Right lobe of liver (tissue), 6 donors: Measurements from ENCODE around the gene CIDEB. TPM values are rescaled to one million over a fixed set of nuclear protein-coding genes. Genes with fewer than 3 reads are reported as not detected.
A peak's percentile ranks its signal among the peaks of the same experiment; 100 is the strongest.

ENCODE experiments used
- ATAC-seq, 4 donors: fragments of 200-7000 bp; cut with Tn5 transposase; one replicate each; pipeline ENCODE4 v1.9.1; 2020; ENCODE audit warnings: mild to moderate bottlenecking in 4 of 4, moderate library complexity in 4 of 4
- DNase-seq, 3 donors: peaks; one replicate each; pipeline ENCODE4 v3.0.0-alpha.2; 2020
- H3K27ac ChIP-seq, 3 donors: fragments of 200-600 bp; one replicate each; pipeline ENCODE4 v1.8.0; 2022
- H3K27me3 ChIP-seq, 2 donors: fragments of 200-600 bp; one replicate each; pipeline ENCODE4 v1.8.0; 2022
- H3K36me3 ChIP-seq, 4 donors: fragments of 200-600 bp; sonication (generic) in 1 of 4; one replicate each; pipeline versions ENCODE4 v1.5.1 to v1.8.0; 2017 to 2022; ENCODE audit warnings: control low read depth in 1 of 4
- H3K4me1 ChIP-seq, 4 donors: fragments of 200-600 bp; sonication (generic) in 1 of 4; one replicate each; pipeline versions ENCODE4 v1.5.1 to v1.8.0; 2017 to 2022; ENCODE audit warnings: control low read depth in 1 of 4
- H3K4me3 ChIP-seq, 3 donors: fragments of 200-600 bp; one replicate each; pipeline ENCODE4 v1.8.0; 2022
- H3K9me3 ChIP-seq, 4 donors: fragments of 200-600 bp; sonication (generic) in 1 of 4; one replicate each; pipeline versions ENCODE4 v1.5.1 to v1.8.0; 2017 to 2022; ENCODE audit warnings: control low read depth in 1 of 4
- CTCF ChIP-seq, 4 donors: fragments of 200-600 bp in 3 of 4; fragments of 450-650 bp in 1 of 4; IDR thresholded peaks; one replicate each; pipeline versions ENCODE4 v1.5.1 to v1.8.0; 2016 to 2022; ENCODE audit warnings: antibody characterized with exemption in 4 of 4, mild to moderate bottlenecking in 2 of 4
- POLR2A ChIP-seq: fragments of 450-650 bp; IDR thresholded peaks from one replicate; pipeline ENCODE4 v1.6.1; 2017; ENCODE audit warnings: antibody characterized with exemption, mild to moderate bottlenecking
- WGBS: methylation state at CpG from one replicate; pipeline ENCODE4 v1.1.6; 2018; ENCODE audit warnings: low coverage, low lambda C conversion rate; ENCODE audit not compliant: insufficient coverage; ENCODE audit errors: missing lambda C conversion rate; 5-methylcytosine and 5-hydroxymethylcytosine counted together
- intact Hi-C, 2 donors: fragments of 100-400 bp; cut with DNase I; formaldehyde crosslinking; loops; one replicate each; pipeline versions ENCODE4 v1.11.2 to v1.14.1; 2022
- total RNA-seq, 6 experiments: library from RNA; depleted of rRNA in 2 of 6; stranded (reverse); fragments of >200 nt in 2 of 6; fragmentation: NEBNext Ultra II Directional in 3 of 6; extraction: Animal tissue kit (Norgen Biotek cat#: 25700) in 3 of 6; gene quantifications; one replicate each; pipeline versions ENCODE4 v1.1.0 to v1.2.4, GENCODE V29; 2016 to 2023
- donor health status: DM: no; HTN: yes; CAD: no.
- donor health status: DM: no; HTN: no; CAD: no.
- donor health status: DM: no; HTN: no; CAD: no.
- donor health status: DM: no; HTN: yes; CAD: no.
- donor health status: DM: no; HTN: yes; CAD: no.

Gene CIDEB
- total RNA-seq, 6 experiments from 2014 or later: 118 to 219 (median 196) TPM

- ATAC-seq (peak in 3 of 4 donors; percentile 14 to 42 (median 18)), DNase-seq (no peak)
- TF ChIP-seq CTCF (IDR thresholded peaks at IDR 0.05) (no peak), POLR2A (no peak)
- no peaks in the 10 kb centered on the region for H3K4me1 ChIP-seq
- WGBS: 60% methylated on average over 4 of the region's 7 CpGs
- no peak overlapping the region for H3K4me3 ChIP-seq
- H3K27me3 ChIP-seq: no peaks in the 10 kb centered on the region
- intact Hi-C loops: no loop called here
- no peak overlapping the region for H3K27ac ChIP-seq
- H3K36me3 ChIP-seq: no peaks in the 10 kb centered on the region
- no peaks in the 10 kb centered on the region for H3K9me3 ChIP-seq
These were observed 26.1 kb downstream of the CIDEB start for GRCh38 chr14:24281636-24282035.

- 80% methylated on average over 1 of the region's 6 CpGs for WGBS
- intact Hi-C loops: no loop called here
These were observed 26.8 kb downstream of the CIDEB start for GRCh38 chr14:24280797-24281460.

DNA sequence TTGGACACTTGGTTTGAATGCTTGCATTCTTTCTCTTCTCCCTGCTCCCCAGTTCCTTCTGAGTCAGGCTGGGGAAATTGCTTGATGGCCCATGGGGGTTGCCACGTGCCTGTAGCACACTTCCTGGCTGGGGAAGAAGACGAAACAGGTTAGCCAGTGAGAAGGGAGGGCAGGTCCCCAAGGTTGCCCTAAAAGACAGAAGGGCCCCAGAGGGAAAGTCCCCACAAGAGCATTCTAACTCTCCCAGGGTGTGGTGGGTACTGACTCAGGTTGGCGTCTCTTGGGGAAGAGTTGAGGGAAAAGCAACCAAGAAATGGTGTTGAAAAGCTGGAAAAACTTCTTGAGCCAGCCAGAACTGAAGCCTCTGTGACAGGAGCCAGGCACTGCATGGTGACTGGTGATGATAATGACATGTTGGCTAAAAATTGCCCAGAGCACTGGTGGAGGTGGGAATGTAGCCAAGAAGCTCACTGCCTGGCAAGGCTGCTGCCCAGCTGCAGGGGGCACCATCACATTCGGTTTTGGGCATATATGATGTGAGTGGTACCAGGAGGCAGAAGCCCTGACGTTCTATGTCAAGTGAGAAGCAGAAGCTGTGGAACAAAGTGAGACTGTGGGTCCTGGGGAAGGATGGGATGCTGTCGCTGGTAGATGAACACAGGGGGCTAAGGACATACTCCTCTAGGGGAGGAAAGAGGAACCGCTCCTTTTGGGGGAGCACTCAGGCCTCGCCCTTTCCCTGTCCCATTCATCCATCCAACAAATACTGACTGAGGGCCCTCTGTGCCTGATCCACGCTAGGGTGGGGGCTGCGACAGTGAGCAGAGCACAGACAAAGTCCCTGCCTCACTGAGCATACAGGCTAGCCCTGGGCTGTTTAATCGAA lies 28.2 kb downstream of the CIDEB start:
- no peak for DNase-seq
- intact Hi-C loops: no loop called here
- no peak overlapping the region for H3K27ac ChIP-seq

More at GRCh38 chr14:24280797-24281460, 26.8 kb downstream of the CIDEB start:
- no peaks in the 10 kb centered on the region for H3K36me3 ChIP-seq
- H3K27ac ChIP-seq: no peak overlapping the region
- TF ChIP-seq CTCF (IDR thresholded peaks at IDR 0.05) (no peak), POLR2A (no peak)
- ATAC-seq (peak in 1 of 4 donors; percentile 9), DNase-seq (no peak)
- no peaks in the 10 kb centered on the region for H3K9me3 ChIP-seq
- H3K4me3 ChIP-seq: no peak overlapping the region
- H3K4me1 ChIP-seq: no peaks in the 10 kb centered on the region
- no peaks in the 10 kb centered on the region for H3K27me3 ChIP-seq

GRCh38 chr14:24278424-24278823 lies 29.4 kb downstream of the CIDEB start:
- intact Hi-C loops: no loop called here
- Histone ChIP-seq H3K9me3 (no peaks in the 10 kb centered on the region), H3K4me1 (peaks cover 0 to 8% (median 0%) of the 10 kb centered on the region in 4 donors), H3K4me3 (no peak overlapping the region), H3K27ac (no peak overlapping the region), H3K27me3 (no peaks in the 10 kb centered on the region), H3K36me3 (no peaks in the 10 kb centered on the region)
- ATAC-seq (no peak), DNase-seq (no peak)
- 84% methylated on average over 5 of the region's 5 CpGs for WGBS
- TF ChIP-seq POLR2A: no peak
- no peak for TF ChIP-seq CTCF (IDR thresholded peaks at IDR 0.05)

More for the DNA sequence above, 28.2 kb downstream of the CIDEB start:
- Histone ChIP-seq H3K36me3 (no peaks in the 10 kb centered on the region), H3K4me3 (no peak overlapping the region), H3K27me3 (no peaks in the 10 kb centered on the region), H3K4me1 (no peaks in the 10 kb centered on the region), H3K9me3 (no peaks in the 10 kb centered on the region)
- WGBS: 35% methylated on average over 6 of the region's 11 CpGs
- ATAC-seq: peak; percentile 18 to 59 (median 46)
- peak in 3 of 4 donors; percentile 19 to 43 (median 28) for TF ChIP-seq CTCF (IDR thresholded peaks at IDR 0.05)
- no peak for TF ChIP-seq POLR2A
